Peyer's patch (tissue), 4 donors: Measurements from ENCODE around the gene CAP2.

ENCODE experiments used
- CTCF ChIP-seq, 6 experiments: fragments of 450-650 bp in 4 of 6; fragments of 200-600 bp in 2 of 6; sonication (generic) in 1 of 6; IDR thresholded peaks; one replicate each; pipeline ENCODE4 v1.5.1; 2017 to 2019; ENCODE audit warnings: antibody characterized with exemption in 6 of 6, mild to moderate bottlenecking in 3 of 6, moderate library complexity in 1 of 6
- POLR2A ChIP-seq, 2 donors: fragments of 450-650 bp; IDR thresholded peaks; one replicate each; pipeline ENCODE4 v1.5.1; 2017; ENCODE audit warnings: antibody characterized with exemption in 2 of 2, mild to moderate bottlenecking in 2 of 2, moderate library complexity in 2 of 2

- TF ChIP-seq CTCF (IDR thresholded peaks at IDR 0.05) = no peak
- TF ChIP-seq POLR2A (IDR thresholded peaks at IDR 0.05) = no peak
Observed at GRCh38 chr6:17427062-17427461, 33.7 kb downstream of the CAP2 start.
